Natural killer cell treated with Interleukin-12 subunit alpha and Interleukin-12 subunit beta and Interleukin-15 and Interleukin-18, amount 100 ng/mL, for 72 hours (primary cell): ENCODE measurements around the gene ASIC1. TPM values are rescaled to one million over a fixed set of nuclear protein-coding genes. Genes with fewer than 3 reads are reported as not detected.
A peak's percentile ranks its signal among the peaks of the same experiment; 100 is the strongest.

ENCODE experiments used
- ATAC-seq, 2 donors: fragments of 150-1000 bp; cut with Tn5 transposase in 1 of 2; sonication (Bioruptor Pico), chemical (Tn5 transposase) in 1 of 2; 2 replicates each; pipeline ENCODE4 v1.10.0; 2021
- DNase-seq: peaks from one replicate; pipeline ENCODE4 v3.0.0; 2022; ENCODE audit warnings: low spot score
- H3K27ac Mint-ChIP-seq, 2 donors: 1 replicate in 1 of 2; 2 replicates in 1 of 2; pipeline ENCODE4 v1.8.0; 2022; ENCODE audit warnings: mixed read lengths in 2 of 2, mild to moderate bottlenecking in 1 of 2, moderate library complexity in 1 of 2
- H3K27me3 Mint-ChIP-seq, 2 donors: 1 replicate in 1 of 2; 2 replicates in 1 of 2; pipeline ENCODE4 v1.8.0; 2022; ENCODE audit warnings: mixed read lengths in 2 of 2
- H3K36me3 Mint-ChIP-seq: one replicate; pipeline ENCODE4 v1.8.0; 2022; ENCODE audit warnings: mixed read lengths
- H3K4me1 Mint-ChIP-seq, 2 donors: 1 replicate in 1 of 2; 2 replicates in 1 of 2; pipeline ENCODE4 v1.8.0; 2022; ENCODE audit warnings: low read depth in 2 of 2, mixed read lengths in 2 of 2, mild to moderate bottlenecking in 1 of 2
- H3K4me3 Mint-ChIP-seq: one replicate; pipeline ENCODE4 v1.8.0; 2022; ENCODE audit warnings: mixed read lengths
- H3K9me3 Mint-ChIP-seq: 2 replicates; pipeline ENCODE4 v1.8.0; 2022; ENCODE audit warnings: mixed read lengths
- total RNA-seq, 2 donors: library from RNA; stranded (reverse); gene quantifications; one replicate each; pipeline ENCODE4 v1.2.3, GENCODE V29; 2022

ASIC1 gene
- total RNA-seq, 2 donors from 2014 or later, result 0.17 TPM; not detected in 1

DNA sequence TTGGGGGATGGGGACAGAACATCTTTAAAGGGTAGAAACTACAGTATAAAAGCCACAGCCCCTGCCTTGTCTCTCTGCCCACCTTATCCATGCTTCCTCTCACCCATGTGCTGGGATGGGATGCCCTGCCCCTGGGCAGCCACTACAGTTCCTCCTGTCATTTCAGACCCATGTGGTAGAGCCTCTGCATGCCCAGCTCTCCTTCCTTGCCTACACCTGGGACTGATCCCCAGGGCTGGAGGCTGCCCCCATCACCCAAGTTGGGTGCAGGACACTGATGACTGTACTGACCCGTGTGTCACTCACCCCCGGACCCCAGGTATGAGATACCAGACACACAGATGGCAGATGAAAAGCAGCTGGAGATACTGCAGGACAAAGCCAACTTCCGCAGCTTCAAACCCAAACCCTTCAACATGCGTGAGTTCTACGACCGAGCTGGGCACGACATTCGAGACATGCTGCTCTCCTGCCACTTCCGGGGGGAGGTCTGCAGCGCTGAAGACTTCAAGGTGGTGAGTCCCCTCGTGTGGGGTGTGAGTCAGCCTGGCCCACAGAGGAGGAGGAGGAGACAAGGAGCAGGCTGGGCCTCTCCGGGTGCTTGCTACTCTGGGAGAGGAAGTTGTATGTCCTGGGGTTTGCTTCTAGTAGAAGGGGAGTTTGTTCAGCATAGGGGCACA lies 2.2 kb downstream of the ASIC1 start:
- DNase-seq, result no peak
- peaks cover 22 to 23% of the 10 kb centered on the region in 2 donors for H3K4me1 Mint-ChIP-seq
- ATAC-seq, result peak; percentile 54 to 59
- H3K4me3 Mint-ChIP-seq, result peak overlapping the region; percentile 28
- H3K27me3 Mint-ChIP-seq, result peaks cover 35 to 47% of the 10 kb centered on the region in 2 donors
- no peaks in the 10 kb centered on the region for H3K9me3 Mint-ChIP-seq
- H3K36me3 Mint-ChIP-seq, result no peaks in the 10 kb centered on the region
- H3K27ac Mint-ChIP-seq, result no peak overlapping the region

DNA sequence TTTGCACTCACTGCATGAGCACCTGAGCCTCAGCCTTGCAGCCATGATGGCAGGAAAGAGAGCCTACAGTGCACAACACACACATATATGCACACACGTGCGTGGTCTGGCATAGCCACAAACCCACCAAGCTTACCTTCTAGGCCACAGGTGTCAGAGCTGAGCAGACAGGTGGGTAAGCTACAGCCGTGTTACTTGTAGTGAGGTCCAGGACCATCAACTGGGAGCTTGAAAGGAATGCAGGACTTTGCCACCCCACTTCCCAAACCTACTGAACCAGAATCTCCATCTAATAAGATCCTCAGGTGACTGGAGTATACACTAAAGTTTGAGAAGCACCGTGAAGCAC lies 2.7 kb downstream of the ASIC1 start:
- no peaks in the 10 kb centered on the region for H3K36me3 Mint-ChIP-seq
- peaks cover 22 to 23% of the 10 kb centered on the region in 2 donors for H3K4me1 Mint-ChIP-seq
- peaks cover 35 to 47% of the 10 kb centered on the region in 2 donors for H3K27me3 Mint-ChIP-seq
- no peak overlapping the region for H3K27ac Mint-ChIP-seq
- ATAC-seq, result no peak
- no peaks in the 10 kb centered on the region for H3K9me3 Mint-ChIP-seq
- no peak overlapping the region for H3K4me3 Mint-ChIP-seq
- DNase-seq, result no peak

DNA sequence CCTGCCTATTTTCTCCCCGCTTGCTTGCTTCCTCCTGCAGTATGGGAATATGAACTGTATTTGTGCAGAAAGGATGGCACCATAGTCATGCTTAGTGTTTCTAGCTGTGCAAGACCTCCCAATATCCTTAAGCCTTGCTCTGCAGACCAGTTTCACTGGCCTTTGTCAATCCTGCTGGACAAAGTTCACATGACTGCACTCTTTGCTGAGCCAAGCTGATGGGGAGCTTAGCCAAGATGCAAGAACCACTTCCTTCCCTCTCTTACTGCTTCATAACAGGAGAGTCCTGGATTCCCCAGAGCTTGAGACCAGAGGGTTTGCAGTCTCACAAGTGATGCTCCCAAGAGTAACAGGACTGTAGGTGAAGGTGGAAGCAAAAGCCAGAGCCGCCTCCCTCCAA lies 3.8 kb downstream of the ASIC1 start:
- H3K27ac Mint-ChIP-seq, result no peak overlapping the region
- H3K4me1 Mint-ChIP-seq, result peaks cover 16 to 17% of the 10 kb centered on the region in 2 donors

DNA sequence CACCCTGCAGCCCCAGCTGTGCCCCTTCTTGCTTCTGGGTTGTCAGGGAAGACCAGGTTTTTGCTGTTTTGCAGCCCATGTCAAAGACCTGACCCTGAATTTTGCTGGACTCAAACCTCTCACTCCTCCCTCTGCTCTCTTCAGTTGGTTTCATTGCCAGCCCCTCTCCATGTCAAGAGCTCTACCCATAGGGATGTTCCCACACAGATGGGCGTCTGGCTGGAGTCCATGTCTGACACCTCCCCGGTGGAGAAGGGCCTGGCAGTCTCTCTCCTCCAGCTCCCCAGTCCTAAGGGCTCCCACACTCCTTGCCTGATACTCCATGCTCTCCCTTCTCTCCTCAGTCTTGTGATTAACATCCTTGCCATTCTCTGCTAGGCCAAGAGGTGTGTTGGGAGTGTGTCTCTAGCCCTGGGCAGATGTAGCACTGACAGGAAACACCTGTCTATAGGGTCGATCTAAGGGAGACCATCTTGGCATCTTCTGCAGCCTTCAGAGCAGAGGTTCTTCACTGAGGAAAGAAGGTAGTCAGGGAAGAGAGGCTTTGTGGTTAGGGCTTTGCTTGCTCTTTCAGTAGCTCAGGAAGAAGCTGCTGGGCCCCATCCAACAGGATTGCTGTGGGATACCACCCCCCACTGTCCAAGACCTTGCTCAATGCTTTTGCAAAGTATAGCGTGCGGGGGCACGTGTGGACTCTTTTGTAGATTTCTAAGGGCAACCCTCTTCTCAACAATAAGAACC lies 4.7 kb downstream of the ASIC1 start:
- Mint-ChIP-seq H3K36me3 (no peaks in the 10 kb centered on the region), H3K27me3 (peaks cover 19 to 32% of the 10 kb centered on the region in 2 donors), H3K9me3 (no peaks in the 10 kb centered on the region), H3K27ac (no peak overlapping the region), H3K4me3 (no peak overlapping the region), H3K4me1 (peaks cover 8% of the 10 kb centered on the region in 2 donors)
- no peak for ATAC-seq
- no peak for DNase-seq

More for the DNA sequence above, 3.8 kb downstream of the ASIC1 start:
- DNase-seq, result no peak
- Mint-ChIP-seq H3K9me3 (no peaks in the 10 kb centered on the region), H3K4me3 (no peak overlapping the region), H3K36me3 (no peaks in the 10 kb centered on the region), H3K27me3 (peaks cover 29 to 41% of the 10 kb centered on the region in 2 donors)
- no peak for ATAC-seq

DNA sequence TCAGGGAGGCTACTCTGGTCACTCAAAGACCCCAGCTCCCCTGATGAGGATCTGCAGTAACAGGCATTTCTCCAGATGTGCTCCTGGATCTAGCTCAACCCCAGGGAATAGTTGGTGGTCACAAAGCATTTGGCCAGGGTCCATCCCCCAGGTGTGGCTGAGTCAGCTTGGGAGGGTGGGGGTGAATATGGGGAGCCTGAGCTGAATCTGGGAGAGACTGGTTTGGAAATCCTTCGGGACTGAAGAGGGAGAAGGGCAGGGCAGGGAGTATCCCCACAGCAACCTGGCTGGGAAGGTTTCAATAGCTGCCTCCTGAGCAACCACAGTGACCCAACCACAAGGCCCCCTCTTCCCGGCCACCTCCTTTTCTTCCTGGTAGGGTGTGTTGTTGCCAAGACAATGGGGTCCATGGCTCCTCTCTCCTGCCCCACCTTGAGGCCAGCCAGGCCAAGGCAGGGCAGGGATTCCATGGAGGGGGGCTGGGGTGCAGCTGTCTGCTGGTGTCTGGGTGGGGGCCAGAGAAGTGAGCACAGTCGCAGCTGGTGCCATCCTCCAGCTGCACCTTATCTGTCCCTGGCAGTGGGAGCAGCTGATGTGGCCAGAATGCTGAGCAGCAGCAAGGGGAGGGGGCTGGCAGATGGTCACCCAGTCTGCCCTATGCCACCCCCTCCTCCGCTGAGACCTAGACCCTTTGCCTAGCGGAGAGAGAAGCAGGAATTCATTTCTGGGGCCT lies 5.5 kb downstream of the ASIC1 start:
- ATAC-seq (no peak), DNase-seq (no peak)
- Mint-ChIP-seq H3K4me1 (peaks cover 6 to 7% of the 10 kb centered on the region in 2 donors), H3K27ac (no peak overlapping the region), H3K36me3 (no peaks in the 10 kb centered on the region), H3K9me3 (no peaks in the 10 kb centered on the region), H3K4me3 (no peak overlapping the region), H3K27me3 (peaks cover 17 to 31% of the 10 kb centered on the region in 2 donors)

DNA sequence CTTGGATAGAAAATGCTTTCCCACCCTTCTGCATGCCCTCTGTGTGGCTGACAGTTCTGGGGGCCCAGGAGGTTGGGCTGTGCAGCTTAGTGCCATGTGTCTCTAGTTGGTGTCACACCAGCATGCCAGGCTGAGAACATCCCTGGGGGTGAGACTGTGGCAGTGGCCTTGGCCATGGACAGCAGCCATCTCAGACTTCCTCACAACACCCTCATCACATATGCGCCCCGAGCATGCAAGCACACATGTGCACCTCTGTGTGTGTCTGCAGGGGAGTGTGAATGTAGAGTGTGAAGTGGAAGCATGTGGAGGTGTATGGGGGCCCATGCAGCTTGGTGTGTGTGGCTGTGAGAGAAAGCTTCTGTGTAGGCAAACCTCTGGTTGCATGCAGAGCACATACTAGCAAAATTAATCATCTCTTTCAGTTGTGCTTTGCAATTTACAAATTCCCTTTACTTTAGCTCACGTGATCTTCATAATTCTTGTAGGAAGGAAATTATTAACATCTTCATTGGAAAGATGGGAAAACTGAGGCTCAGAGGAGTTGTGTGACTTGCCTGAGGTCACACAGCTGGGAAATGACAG lies 8.4 kb downstream of the ASIC1 start:
- no peaks in the 10 kb centered on the region for H3K9me3 Mint-ChIP-seq
- H3K4me3 Mint-ChIP-seq, result no peak overlapping the region
- H3K4me1 Mint-ChIP-seq, result peaks cover 6 to 7% of the 10 kb centered on the region in 2 donors
- no peaks in the 10 kb centered on the region for H3K36me3 Mint-ChIP-seq
- ATAC-seq (no peak), DNase-seq (no peak)
- no peak overlapping the region for H3K27ac Mint-ChIP-seq
- H3K27me3 Mint-ChIP-seq, result peaks cover 16 to 17% of the 10 kb centered on the region in 2 donors

DNA sequence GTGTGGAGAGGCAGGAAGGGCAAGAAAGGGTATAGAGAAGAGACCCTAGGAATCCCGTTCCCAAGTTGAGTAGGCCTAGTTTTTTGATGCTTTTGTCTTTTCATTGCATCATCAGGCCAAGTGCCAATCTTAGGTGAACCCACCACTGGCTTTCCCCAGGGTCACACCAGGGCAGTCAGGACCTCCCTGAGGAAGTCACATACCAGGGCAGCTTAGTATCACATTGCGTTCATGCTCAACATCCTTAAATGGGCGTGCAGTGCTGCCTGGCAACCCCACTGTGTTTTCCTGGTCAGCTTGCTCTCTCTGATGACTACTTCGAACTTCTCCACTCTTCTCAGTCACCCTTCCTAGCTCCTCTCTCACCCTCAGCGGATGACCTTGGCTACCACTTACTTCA lies 9.0 kb downstream of the ASIC1 start:
- no peaks in the 10 kb centered on the region for H3K36me3 Mint-ChIP-seq
- peaks cover 6 to 7% of the 10 kb centered on the region in 2 donors for H3K4me1 Mint-ChIP-seq
- no peak overlapping the region for H3K27ac Mint-ChIP-seq
- H3K9me3 Mint-ChIP-seq, result no peaks in the 10 kb centered on the region
- H3K27me3 Mint-ChIP-seq, result peaks cover 10 to 11% of the 10 kb centered on the region in 2 donors
- ATAC-seq, result no peak
- no peak overlapping the region for H3K4me3 Mint-ChIP-seq
- DNase-seq, result no peak

DNA sequence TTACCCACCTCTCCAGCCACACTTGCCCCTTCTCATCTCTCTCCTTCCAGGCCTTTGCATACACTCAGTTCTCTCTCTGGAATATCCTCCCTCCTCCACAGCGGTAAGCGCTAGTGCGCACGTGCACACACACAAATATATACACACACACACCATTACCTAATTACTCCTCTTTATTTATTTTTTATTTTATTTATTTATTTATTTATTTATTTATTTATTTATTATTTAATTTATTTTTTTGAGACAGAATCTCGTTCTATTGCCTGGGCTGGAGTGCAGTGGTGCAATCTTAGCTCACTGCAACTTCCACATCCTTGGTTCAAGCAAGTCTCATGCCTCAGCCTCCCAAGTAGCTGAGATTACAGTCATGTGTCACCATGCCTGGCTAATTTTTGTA lies 11.7 kb downstream of the ASIC1 start:
- H3K27me3 Mint-ChIP-seq, result peaks cover 0 to 2% of the 10 kb centered on the region in 2 donors
- H3K4me1 Mint-ChIP-seq, result peaks cover 6 to 7% of the 10 kb centered on the region in 2 donors
- no peaks in the 10 kb centered on the region for H3K9me3 Mint-ChIP-seq
- no peak overlapping the region for H3K4me3 Mint-ChIP-seq
- no peak overlapping the region for H3K27ac Mint-ChIP-seq
- ATAC-seq (no peak), DNase-seq (no peak)
- no peaks in the 10 kb centered on the region for H3K36me3 Mint-ChIP-seq

DNA sequence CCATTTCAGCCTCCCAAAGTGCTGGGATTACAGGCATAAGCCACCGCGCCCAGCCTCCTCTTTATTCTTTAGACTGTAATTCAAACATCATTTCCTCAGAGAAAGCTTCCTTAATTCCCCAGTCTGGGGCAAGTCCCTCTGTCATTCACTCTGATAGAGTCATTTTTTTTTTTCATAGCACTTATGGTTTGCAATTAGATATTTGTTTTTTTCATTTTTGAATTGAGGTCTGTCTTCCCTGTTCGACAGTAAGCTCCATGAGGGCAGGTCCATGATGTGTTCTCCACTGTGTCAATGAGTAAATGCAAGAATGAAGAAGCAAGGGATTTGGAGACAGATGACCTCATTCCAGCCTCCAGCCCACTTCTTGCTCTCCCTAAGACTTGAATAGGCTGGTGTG lies 12.1 kb downstream of the ASIC1 start:
- Mint-ChIP-seq H3K27me3 (peaks cover 0 to under 1% of the 10 kb centered on the region in 2 donors), H3K27ac (no peak overlapping the region), H3K4me1 (peaks cover 6 to 7% of the 10 kb centered on the region in 2 donors), H3K4me3 (no peak overlapping the region), H3K9me3 (no peaks in the 10 kb centered on the region), H3K36me3 (no peaks in the 10 kb centered on the region)
- ATAC-seq (no peak), DNase-seq (no peak)

DNA sequence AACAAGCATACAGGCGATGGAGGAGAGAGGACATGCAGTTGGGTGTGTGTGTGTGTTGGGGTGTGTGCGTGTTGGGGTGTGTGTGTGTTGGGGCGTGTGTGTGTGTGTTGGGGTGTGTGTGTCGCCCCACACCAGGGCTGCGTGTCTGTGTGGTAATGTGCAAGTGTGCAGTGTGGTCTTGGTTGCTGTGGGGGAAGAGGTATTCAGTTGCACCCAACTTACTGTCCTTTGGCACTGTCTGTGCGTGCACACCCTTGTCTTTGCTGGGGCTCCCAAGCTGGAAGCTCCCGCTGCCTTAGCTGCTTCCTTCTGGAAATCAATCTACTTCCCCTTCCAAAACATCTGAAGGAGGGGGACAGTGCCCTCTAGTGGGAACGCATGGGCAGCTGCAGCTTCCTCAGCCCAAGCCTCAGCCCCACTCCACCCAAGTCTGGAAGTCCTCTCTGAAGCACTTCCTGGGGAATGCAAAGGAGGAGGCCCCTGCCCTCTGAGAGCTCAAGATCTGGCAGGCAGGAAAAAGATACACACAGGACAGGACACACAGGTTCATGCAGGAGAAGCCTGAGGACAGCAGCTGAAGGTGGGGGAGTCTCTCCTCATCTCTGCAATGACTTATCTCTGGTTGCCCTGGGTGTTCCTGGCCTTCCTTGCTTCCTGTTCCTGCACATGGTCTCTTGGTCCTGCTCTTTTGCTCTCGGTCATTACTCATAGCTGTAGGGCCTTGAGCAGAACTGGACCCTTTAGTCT lies 13.1 kb downstream of the ASIC1 start:
- DNase-seq (peak; percentile 73), ATAC-seq (peak; percentile 46 to 61)
- Mint-ChIP-seq H3K4me3 (no peak overlapping the region), H3K36me3 (no peaks in the 10 kb centered on the region), H3K9me3 (no peaks in the 10 kb centered on the region), H3K27ac (no peak overlapping the region), H3K4me1 (peaks cover 7 to 8% of the 10 kb centered on the region in 2 donors), H3K27me3 (no peaks in the 10 kb centered on the region)

DNA sequence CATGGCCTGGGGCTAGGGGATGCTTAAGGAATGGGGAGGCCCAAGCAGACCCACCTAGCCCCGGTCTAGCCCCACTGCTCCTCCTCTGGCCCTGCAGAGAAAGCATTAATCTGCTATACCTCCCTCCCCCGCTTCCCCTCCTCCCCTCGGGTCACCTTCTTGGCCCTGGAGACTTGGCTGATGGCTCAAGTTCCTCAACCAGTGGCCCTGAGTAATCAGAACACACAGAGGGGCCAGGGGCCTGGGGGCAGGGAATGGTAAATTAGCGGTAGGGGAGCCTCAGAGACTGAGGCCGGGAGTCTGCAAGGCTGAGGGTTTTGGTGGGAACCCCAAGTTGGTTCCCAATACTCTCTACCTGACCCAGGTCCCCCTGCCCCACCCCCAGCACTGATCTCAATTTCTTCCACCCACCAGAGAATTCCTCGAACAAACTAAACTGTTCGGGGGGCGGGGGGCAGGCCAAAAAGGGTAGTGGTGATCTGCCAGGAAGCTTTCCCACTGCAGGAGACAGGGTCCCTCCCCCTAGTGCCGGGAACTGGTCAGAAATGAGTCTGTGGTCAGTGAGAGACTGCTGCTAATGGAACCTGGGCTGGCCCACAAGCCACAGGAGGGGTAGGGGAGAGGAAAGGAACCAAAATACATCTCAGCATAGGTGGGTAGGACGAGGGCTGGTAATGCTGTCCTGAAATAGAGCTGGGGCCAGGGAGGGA lies 15.0 kb downstream of the ASIC1 start:
- Mint-ChIP-seq H3K4me1 (peaks cover 7 to 8% of the 10 kb centered on the region in 2 donors), H3K9me3 (no peaks in the 10 kb centered on the region), H3K27ac (no peak overlapping the region), H3K27me3 (no peaks in the 10 kb centered on the region), H3K36me3 (no peaks in the 10 kb centered on the region), H3K4me3 (no peak overlapping the region)
- DNase-seq, result no peak
- no peak for ATAC-seq

DNA sequence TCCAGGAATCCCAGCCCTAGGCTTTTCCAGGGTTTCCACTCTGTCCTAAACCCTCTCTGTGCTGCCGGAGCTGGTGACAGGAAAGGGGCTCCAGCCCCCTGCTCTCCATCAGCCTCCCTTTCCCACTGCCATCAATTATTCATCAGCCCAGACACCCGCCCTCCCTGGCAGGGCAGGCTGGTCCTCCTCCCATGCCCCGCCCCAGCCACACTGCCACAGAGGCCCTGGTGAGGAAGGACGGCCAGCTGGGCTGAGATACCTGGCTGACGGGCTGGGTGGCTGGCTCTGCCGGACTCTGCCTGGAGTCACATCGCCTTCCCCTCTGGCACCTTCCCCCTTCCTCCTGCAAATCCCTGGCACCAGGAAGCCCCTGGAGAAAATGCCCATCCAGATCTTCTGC lies 15.8 kb downstream of the ASIC1 start:
- no peak overlapping the region for H3K4me3 Mint-ChIP-seq
- H3K36me3 Mint-ChIP-seq, result no peaks in the 10 kb centered on the region

DNA sequence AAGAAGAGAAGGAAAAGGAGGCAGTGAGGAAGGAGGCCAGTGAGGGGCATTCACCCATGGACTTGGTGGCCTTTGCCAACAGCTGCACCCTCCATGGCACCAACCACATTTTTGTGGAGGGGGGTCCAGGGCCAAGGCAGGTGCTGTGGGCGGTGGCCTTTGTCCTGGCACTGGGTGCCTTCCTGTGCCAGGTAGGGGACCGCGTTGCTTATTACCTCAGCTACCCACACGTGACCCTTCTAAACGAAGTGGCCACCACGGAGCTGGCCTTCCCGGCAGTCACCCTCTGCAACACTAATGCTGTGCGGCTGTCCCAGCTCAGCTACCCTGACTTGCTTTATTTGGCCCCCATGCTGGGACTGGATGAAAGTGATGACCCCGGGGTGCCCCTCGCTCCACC lies 16.3 kb downstream of the ASIC1 start:
- Mint-ChIP-seq H3K27me3 (peaks cover 0 to 2% of the 10 kb centered on the region in 2 donors), H3K36me3 (no peaks in the 10 kb centered on the region), H3K4me1 (peaks cover 7 to 8% of the 10 kb centered on the region in 2 donors), H3K4me3 (no peak overlapping the region), H3K27ac (no peak overlapping the region), H3K9me3 (no peaks in the 10 kb centered on the region)
- DNase-seq, result no peak
- ATAC-seq, result no peak

More for the DNA sequence above, 15.8 kb downstream of the ASIC1 start:
- no peaks in the 10 kb centered on the region for H3K9me3 Mint-ChIP-seq
- peaks cover 7 to 8% of the 10 kb centered on the region in 2 donors for H3K4me1 Mint-ChIP-seq
- no peak for DNase-seq
- ATAC-seq, result no peak
- no peak overlapping the region for H3K27ac Mint-ChIP-seq
- H3K27me3 Mint-ChIP-seq, result no peaks in the 10 kb centered on the region
